Fibroblast of the aortic adventitia (primary cell): ENCODE data around the gene EXOC6. TPM values are rescaled to one million over a fixed set of nuclear protein-coding genes. Genes with fewer than 3 reads are reported as not detected.

Source experiments
- DNase-seq: peaks from one replicate; pipeline ENCODE4 v3.0.0-alpha.2; 2010; ENCODE audit warnings: low read depth
- H3K4me3 ChIP-seq: 2 replicates; pipeline ENCODE4 v1.5.1; 2011; ENCODE audit warnings: low read depth, mild to moderate bottlenecking, control low read depth, low read length, moderate library complexity
- total RNA-seq: library from RNA; depleted of rRNA; stranded (reverse); fragments of >200 nt; gene quantifications from 2 replicates; pipeline ENCODE4 v1.2.3, GENCODE V29; 2012; ENCODE audit warnings: low replicate concordance
- TF ChIP-seq, protein P1 (sequence below): IDR thresholded peaks from 2 replicates; pipeline ENCODE4 v1.5.1; 2011; ENCODE audit warnings: mild to moderate bottlenecking, low read length, control low read depth, inconsistent platforms; ENCODE audit not compliant: insufficient read depth

Gene EXOC6
- total RNA-seq, 1 donor = 16.5 TPM

DNA sequence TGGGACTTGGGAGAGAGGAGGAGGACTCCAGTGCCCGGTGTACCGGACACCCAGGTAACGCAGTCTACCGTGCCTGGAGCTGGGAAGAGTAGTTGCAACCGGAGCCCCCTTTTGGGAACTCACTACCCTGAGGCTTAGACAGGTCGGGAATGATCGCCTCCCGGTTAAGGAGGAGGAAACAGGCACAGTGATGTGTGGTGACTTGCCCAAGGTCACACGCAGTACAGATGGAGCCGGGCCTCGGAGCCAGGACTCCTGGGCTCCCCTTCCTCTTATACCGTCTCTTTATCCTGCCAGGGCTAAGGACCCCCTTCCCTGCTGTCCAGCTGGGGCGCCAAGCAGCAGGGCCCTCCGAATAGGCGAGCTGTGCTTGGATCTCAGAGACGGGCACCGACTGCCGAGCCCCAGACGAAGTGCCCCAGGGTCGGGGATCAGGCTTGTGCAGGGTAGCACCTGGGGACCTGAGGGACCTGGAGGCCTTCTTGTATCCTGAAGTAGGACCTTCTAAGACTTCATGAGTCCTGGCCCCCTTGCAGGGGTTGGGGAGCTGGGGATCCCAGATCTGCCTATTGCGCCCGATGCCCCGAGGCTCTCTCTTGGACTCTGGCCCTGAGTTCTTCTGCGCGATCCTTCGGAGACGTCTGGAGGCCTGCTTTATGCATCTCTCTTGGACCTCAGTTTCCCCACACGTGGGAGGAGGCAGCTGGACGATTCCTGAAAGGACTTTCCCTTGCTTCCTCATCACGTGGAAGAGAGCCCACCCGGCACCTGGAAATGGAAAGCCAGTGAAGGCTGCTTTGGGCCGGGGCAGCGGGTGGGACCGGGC, 224.6 kb downstream of the EXOC6 start:
- TF ChIP-seq, protein P1, sequence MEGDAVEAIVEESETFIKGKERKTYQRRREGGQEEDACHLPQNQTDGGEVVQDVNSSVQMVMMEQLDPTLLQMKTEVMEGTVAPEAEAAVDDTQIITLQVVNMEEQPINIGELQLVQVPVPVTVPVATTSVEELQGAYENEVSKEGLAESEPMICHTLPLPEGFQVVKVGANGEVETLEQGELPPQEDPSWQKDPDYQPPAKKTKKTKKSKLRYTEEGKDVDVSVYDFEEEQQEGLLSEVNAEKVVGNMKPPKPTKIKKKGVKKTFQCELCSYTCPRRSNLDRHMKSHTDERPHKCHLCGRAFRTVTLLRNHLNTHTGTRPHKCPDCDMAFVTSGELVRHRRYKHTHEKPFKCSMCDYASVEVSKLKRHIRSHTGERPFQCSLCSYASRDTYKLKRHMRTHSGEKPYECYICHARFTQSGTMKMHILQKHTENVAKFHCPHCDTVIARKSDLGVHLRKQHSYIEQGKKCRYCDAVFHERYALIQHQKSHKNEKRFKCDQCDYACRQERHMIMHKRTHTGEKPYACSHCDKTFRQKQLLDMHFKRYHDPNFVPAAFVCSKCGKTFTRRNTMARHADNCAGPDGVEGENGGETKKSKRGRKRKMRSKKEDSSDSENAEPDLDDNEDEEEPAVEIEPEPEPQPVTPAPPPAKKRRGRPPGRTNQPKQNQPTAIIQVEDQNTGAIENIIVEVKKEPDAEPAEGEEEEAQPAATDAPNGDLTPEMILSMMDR = no peak
- DNase-seq = no peak
- H3K4me3 ChIP-seq = no peak overlapping the region

DNA sequence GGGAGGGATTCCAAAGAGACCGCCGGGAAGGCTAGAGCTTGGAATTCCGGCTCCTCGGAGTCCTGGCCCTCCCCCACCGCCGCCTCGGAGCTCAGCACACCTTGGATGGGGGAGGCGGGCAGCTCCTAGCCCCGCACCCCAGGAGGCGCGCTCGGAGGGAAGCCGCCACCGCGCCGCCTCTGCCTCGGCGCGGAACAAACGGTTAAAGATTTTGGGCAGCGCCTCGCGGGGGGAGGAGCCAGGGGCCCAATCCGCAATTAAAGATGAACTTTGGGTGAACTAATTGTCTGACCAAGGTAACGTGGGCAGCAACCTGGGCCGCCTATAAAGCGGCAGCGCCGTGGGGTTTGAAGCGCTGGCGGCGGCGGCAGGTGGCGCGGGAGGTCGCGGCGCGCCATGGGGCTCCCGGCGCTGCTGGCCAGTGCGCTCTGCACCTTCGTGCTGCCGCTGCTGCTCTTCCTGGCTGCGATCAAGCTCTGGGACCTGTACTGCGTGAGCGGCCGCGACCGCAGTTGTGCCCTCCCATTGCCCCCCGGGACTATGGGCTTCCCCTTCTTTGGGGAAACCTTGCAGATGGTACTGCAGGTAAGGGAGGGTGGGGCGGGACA, 225.3 kb downstream of the EXOC6 start, which contains the start of gene CYP26A1:
Gene CYP26A1, plus strand, starts transcription at position 355 of the 608 bp plus-strand sequence. Its CDS starts 42 bp downstream, at position 397.
- H3K4me3 ChIP-seq = peak within 1 kb of the TSS; percentile 25
- DNase-seq = no peak
- TF ChIP-seq, protein P1 = no peak

DNA sequence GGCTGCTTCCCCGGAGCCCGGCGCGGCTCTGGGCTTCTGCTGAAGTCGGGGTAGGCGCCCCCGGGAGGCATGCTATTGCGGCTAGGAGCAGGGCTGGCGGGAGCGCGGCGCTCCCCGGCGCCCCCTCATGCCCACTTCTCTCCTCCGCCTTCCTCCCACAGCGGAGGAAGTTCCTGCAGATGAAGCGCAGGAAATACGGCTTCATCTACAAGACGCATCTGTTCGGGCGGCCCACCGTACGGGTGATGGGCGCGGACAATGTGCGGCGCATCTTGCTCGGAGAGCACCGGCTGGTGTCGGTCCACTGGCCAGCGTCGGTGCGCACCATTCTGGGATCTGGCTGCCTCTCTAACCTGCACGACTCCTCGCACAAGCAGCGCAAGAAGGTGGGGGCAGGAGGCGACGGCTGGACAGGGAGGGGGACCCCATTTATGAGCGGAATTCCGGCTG, 225.9 kb downstream of the EXOC6 start:
- DNase-seq = no peak
- H3K4me3 ChIP-seq = no peak overlapping the region

DNA sequence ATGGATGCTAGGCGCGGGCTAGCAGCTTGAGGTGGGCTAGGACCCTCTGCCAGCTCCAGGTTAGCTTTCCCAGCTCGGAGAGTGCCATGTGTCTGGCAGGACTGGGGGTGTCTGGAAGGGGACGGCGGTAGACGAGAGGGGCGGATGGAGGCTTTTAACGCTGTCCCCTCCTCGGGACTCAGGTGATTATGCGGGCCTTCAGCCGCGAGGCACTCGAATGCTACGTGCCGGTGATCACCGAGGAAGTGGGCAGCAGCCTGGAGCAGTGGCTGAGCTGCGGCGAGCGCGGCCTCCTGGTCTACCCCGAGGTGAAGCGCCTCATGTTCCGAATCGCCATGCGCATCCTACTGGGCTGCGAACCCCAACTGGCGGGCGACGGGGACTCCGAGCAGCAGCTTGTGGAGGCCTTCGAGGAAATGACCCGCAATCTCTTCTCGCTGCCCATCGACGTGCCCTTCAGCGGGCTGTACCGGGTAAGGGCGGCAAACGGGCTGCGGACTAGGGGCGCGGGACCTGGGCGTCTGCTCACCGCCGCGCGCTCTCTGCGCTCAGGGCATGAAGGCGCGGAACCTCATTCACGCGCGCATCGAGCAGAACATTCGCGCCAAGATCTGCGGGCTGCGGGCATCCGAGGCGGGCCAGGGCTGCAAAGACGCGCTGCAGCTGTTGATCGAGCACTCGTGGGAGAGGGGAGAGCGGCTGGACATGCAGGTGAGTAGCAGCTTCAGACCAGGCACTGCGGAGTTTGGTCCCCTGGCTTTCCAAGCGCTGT, 226.5 kb downstream of the EXOC6 start:
- DNase-seq = no peak
- no peak overlapping the region for H3K4me3 ChIP-seq
- TF ChIP-seq, protein P1 = no peak

More for the DNA sequence above, 225.9 kb downstream of the EXOC6 start:
- TF ChIP-seq, protein P1 = no peak

DNA sequence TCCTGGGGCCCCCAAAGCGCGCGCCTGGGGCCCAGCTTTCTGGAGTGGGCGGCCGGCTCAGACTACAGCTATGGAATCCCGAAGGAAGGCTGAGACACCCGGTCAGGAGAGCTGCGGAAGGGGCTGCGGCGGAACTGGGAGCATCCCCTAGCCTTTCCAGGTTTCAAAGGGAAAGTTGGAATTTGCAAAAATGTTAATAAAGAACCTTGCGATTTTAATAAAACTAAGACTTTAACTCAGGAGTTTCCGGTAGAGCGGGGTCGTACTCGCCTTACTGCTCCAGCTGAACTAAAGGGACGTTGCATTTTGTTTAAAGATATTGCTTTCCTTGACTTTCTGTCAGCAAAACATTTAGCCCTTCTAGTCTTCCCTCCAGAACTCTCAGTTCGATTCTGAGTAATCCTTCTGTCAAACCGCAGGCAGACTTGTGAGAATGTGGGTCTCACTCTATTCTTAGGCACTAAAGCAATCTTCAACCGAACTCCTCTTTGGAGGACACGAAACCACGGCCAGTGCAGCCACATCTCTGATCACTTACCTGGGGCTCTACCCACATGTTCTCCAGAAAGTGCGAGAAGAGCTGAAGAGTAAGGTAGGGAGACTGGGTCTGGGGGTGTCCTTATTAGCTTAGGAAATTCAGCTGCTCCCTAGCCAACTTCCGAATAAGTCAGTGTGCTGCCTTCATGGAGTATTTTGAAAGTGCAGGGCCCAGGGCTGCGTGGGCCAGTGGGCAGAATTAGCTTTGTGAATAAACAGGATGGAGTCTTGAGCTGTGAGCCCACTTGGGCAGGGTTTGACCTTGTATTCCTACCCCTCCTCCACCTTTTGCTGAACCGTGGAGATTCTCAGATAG, 227.3 kb downstream of the EXOC6 start:
- TF ChIP-seq, protein P1 = no peak
- H3K4me3 ChIP-seq = no peak overlapping the region
- DNase-seq = no peak

DNA sequence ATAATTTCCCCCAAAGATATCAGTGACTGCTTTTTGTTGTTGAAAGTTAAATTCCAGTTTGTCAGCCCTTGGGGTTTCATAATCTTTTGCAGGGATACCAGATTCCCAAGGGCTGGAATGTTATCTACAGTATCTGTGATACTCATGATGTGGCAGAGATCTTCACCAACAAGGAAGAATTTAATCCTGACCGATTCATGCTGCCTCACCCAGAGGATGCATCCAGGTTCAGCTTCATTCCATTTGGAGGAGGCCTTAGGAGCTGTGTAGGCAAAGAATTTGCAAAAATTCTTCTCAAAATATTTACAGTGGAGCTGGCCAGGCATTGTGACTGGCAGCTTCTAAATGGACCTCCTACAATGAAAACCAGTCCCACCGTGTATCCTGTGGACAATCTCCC, 228.6 kb downstream of the EXOC6 start:
- TF ChIP-seq, protein P1 = no peak
- no peak for DNase-seq
- no peak overlapping the region for H3K4me3 ChIP-seq
